Measurements from ENCODE around the gene IQSEC3. TPM values are rescaled to one million over a fixed set of nuclear protein-coding genes. Genes with fewer than 3 reads are reported as not detected.

The IQSEC3 gene
- total RNA-seq, 2 donors from 2014 or later: 0.39 to 0.67 TPM

- Histone ChIP-seq H3K36me3 (no peaks in the 10 kb centered on the region), H3K9me3 (no peaks in the 10 kb centered on the region), H3K4me3 (no peak overlapping the region), H3K4me1 (peaks cover 0 to 12% of the 10 kb centered on the region in 2 donors), H3K27ac (no peak overlapping the region), H3K27me3 (no peaks in the 10 kb centered on the region)
- no peak for TF ChIP-seq CTCF (IDR thresholded peaks at IDR 0.05)
- no peak for DNase-seq (ENCODE audit: low spot score)
Measured at GRCh38 chr12:210277-211141, 143.9 kb downstream of the IQSEC3 start.

GRCh38 chr12:211142-211465, 144.5 kb downstream of the IQSEC3 start:
- DNase-seq (ENCODE audit: low spot score): no peak
- TF ChIP-seq CTCF (IDR thresholded peaks at IDR 0.05): no peak
- Histone ChIP-seq H3K4me1 (peaks cover 0 to 12% of the 10 kb centered on the region in 2 donors), H3K9me3 (no peaks in the 10 kb centered on the region), H3K36me3 (no peaks in the 10 kb centered on the region), H3K27me3 (no peaks in the 10 kb centered on the region), H3K27ac (no peak overlapping the region), H3K4me3 (no peak overlapping the region)

GRCh38 chr12:211639-212414, 145.3 kb downstream of the IQSEC3 start:
- Histone ChIP-seq H3K4me3 (no peak overlapping the region), H3K9me3 (no peaks in the 10 kb centered on the region), H3K27ac (no peak overlapping the region), H3K4me1 (peaks cover 0 to 12% of the 10 kb centered on the region in 2 donors), H3K27me3 (no peaks in the 10 kb centered on the region), H3K36me3 (no peaks in the 10 kb centered on the region)
- DNase-seq (ENCODE audit: low spot score): no peak
- no peak for TF ChIP-seq CTCF (IDR thresholded peaks at IDR 0.05)

DNA sequence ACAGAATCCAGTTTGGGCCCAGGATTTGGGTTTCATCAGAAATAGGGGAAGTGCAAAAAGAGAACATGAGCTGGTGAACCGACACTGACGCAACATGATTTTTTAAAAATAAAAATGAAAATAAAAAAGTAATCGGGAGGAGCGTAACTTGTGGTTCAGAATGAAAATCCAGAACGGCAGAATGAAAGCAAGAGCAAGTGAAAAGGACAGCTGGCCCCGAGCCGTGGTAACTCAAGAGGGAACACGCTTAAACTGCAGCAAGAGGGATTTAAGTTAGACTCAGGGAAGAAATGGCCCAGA, 145.8 kb downstream of the IQSEC3 start:
- H3K27me3 ChIP-seq: no peaks in the 10 kb centered on the region

DNA sequence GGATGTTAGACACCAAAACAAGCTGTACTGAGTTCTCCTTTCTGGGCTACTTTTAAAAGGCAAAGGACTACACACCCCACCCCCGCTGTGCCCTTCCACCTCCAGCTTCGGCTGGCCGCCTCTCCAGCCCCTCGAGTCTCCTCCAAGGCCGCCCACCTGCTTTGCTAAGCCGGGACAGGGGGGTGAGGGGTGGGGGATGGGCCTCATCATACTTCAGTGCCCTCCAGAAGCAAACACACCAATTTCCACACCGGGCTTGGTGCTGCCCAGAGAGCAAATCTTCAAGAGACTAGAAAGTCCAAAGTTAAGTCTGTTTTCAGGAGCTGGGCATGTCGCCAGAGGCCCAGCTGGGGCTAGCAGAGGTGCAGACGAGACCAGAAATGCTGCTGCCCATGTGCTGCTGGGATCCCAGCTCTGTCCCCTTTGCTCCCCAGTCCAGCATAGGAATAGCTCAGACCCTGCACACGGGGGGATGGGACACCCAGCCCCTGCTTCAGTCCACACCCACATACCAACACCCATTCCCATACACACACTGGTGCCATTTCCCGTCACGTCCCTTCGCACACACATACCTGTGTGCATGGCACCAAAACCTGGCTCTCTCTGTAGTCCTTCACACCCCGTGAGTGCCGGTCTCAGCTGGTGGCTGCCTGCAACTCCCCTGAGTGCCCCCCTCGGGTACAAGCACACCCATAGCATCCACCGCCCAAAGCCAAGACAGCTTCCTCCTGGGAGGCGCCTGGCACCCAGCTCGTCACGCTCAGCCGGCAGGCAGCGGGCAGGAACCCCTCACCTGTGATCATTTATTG, 146.4 kb downstream of the IQSEC3 start:
- Histone ChIP-seq H3K27ac (no peak overlapping the region), H3K4me1 (peaks cover 0 to 12% of the 10 kb centered on the region in 2 donors), H3K4me3 (no peak overlapping the region), H3K27me3 (no peaks in the 10 kb centered on the region), H3K36me3 (no peaks in the 10 kb centered on the region), H3K9me3 (no peaks in the 10 kb centered on the region)
- DNase-seq (ENCODE audit: low spot score): no peak
- no peak for TF ChIP-seq CTCF (IDR thresholded peaks at IDR 0.05)

More for the DNA sequence above, 145.8 kb downstream of the IQSEC3 start:
- H3K4me1 ChIP-seq: peaks cover 0 to 12% of the 10 kb centered on the region in 2 donors
- no peak overlapping the region for H3K27ac ChIP-seq
- no peaks in the 10 kb centered on the region for H3K9me3 ChIP-seq
- TF ChIP-seq CTCF (IDR thresholded peaks at IDR 0.05): no peak
- DNase-seq (ENCODE audit: low spot score): no peak
- no peak overlapping the region for H3K4me3 ChIP-seq
- H3K36me3 ChIP-seq: no peaks in the 10 kb centered on the region
